ENCODE data around the gene PRPF19.

DNA sequence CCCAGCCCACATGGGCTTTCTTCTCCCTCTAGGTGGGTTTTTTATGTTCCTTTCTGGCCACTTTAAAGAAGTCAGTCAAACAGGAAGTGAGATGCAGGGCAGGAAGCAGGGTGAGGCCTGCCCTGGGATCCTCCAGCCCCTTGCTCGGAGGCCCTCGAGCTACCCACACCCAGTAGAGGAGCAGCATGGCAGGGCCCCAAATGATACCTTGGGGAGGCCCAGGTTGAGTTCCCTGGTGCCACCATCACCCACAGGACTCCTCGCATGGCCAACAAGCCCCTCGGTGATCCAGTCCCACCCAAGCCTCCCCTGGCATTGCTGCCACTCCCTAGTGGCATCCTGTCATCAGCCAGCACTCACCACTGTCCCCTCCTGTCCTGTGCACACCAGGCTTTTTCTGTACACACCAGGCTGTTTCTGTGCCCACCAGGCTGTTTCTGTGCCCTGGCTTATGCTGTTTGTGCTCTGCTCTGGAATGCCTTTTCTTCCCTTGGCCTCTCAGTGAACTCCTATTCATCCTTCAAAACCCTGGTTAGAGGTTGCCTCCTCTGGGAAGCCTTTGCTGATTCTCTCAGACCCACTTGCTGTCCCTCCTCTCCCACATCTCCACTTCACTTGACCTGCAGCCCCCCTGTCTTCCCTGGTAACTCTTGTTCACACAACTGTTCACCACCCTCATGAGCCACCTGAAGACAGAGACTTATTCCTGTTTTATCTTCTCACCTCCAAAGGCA lies 47.5 kb downstream of the PRPF19 start:
- TF ChIP-seq, protein P1, sequence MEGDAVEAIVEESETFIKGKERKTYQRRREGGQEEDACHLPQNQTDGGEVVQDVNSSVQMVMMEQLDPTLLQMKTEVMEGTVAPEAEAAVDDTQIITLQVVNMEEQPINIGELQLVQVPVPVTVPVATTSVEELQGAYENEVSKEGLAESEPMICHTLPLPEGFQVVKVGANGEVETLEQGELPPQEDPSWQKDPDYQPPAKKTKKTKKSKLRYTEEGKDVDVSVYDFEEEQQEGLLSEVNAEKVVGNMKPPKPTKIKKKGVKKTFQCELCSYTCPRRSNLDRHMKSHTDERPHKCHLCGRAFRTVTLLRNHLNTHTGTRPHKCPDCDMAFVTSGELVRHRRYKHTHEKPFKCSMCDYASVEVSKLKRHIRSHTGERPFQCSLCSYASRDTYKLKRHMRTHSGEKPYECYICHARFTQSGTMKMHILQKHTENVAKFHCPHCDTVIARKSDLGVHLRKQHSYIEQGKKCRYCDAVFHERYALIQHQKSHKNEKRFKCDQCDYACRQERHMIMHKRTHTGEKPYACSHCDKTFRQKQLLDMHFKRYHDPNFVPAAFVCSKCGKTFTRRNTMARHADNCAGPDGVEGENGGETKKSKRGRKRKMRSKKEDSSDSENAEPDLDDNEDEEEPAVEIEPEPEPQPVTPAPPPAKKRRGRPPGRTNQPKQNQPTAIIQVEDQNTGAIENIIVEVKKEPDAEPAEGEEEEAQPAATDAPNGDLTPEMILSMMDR (conservative IDR thresholded peaks at IDR 0.05; ENCODE audit: low read depth, low read length) = no peak
- no peak for TF ChIP-seq EZH2 (IDR thresholded peaks at IDR 0.05; ENCODE audit: borderline replicate concordance, low read depth, low read length, poor library complexity, severe bottlenecking)

Data from A673 (cell line).